ENCODE data around the gene SERBP1.

The SERBP1 gene

GRCh38 chr1:67372898-67373297 lies 57.3 kb downstream of the SERBP1 start:
- ATAC-seq: no peak

GRCh38 chr1:67372136-67372535 lies 58.1 kb downstream of the SERBP1 start:
- peak; percentile 47 for ATAC-seq
- TF ChIP-seq OSR1 (CRISPR knock-in tag; IDR thresholded peaks at IDR 0.05) (no peak), CSRNP3 (CRISPR knock-in tag; IDR thresholded peaks at IDR 0.05) (no peak), RARB (CRISPR knock-in tag; IDR thresholded peaks at IDR 0.05) (no peak), TCF4 (CRISPR knock-in tag; IDR thresholded peaks at IDR 0.05; ENCODE audit: borderline replicate concordance) (no peak)

More at GRCh38 chr1:67372898-67373297, 57.3 kb downstream of the SERBP1 start:
- TF ChIP-seq, protein P1, sequence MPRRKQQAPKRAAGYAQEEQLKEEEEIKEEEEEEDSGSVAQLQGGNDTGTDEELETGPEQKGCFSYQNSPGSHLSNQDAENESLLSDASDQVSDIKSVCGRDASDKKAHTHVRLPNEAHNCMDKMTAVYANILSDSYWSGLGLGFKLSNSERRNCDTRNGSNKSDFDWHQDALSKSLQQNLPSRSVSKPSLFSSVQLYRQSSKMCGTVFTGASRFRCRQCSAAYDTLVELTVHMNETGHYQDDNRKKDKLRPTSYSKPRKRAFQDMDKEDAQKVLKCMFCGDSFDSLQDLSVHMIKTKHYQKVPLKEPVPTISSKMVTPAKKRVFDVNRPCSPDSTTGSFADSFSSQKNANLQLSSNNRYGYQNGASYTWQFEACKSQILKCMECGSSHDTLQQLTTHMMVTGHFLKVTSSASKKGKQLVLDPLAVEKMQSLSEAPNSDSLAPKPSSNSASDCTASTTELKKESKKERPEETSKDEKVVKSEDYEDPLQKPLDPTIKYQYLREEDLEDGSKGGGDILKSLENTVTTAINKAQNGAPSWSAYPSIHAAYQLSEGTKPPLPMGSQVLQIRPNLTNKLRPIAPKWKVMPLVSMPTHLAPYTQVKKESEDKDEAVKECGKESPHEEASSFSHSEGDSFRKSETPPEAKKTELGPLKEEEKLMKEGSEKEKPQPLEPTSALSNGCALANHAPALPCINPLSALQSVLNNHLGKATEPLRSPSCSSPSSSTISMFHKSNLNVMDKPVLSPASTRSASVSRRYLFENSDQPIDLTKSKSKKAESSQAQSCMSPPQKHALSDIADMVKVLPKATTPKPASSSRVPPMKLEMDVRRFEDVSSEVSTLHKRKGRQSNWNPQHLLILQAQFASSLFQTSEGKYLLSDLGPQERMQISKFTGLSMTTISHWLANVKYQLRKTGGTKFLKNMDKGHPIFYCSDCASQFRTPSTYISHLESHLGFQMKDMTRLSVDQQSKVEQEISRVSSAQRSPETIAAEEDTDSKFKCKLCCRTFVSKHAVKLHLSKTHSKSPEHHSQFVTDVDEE (CRISPR knock-in tag; IDR thresholded peaks at IDR 0.05): no peak
- TF ChIP-seq CSRNP3 (CRISPR knock-in tag; IDR thresholded peaks at IDR 0.05) (no peak), TOX (CRISPR knock-in tag; IDR thresholded peaks at IDR 0.05; ENCODE audit: borderline replicate concordance) (no peak), ISL1 (CRISPR knock-in tag; IDR thresholded peaks at IDR 0.05) (no peak), ZFP30 (CRISPR knock-in tag; IDR thresholded peaks at IDR 0.05) (no peak)

- ATAC-seq: peak; percentile 57; the same call in 2 of the 3 replicates
- TF ChIP-seq PPARA (CRISPR knock-in tag; IDR thresholded peaks at IDR 0.05; ENCODE audit: borderline replicate concordance) (no peak), ESRRG (CRISPR knock-in tag; IDR thresholded peaks at IDR 0.05) (no peak), ARNTL (CRISPR knock-in tag; IDR thresholded peaks at IDR 0.05; ENCODE audit: borderline replicate concordance, low read depth) (no peak), OSR1 (CRISPR knock-in tag; IDR thresholded peaks at IDR 0.05) (no peak), SNAI2 (CRISPR knock-in tag; IDR thresholded peaks at IDR 0.05) (no peak), RARB (CRISPR knock-in tag; IDR thresholded peaks at IDR 0.05) (no peak), CSDC2 (CRISPR knock-in tag; IDR thresholded peaks at IDR 0.05) (no peak), ZFP30 (CRISPR knock-in tag; IDR thresholded peaks at IDR 0.05) (no peak), ISL1 (CRISPR knock-in tag; IDR thresholded peaks at IDR 0.05) (no peak), ZC3H10 (CRISPR knock-in tag; IDR thresholded peaks at IDR 0.05) (no peak), TCF4 (CRISPR knock-in tag; IDR thresholded peaks at IDR 0.05; ENCODE audit: borderline replicate concordance) (no peak)
- TF ChIP-seq, protein P2, sequence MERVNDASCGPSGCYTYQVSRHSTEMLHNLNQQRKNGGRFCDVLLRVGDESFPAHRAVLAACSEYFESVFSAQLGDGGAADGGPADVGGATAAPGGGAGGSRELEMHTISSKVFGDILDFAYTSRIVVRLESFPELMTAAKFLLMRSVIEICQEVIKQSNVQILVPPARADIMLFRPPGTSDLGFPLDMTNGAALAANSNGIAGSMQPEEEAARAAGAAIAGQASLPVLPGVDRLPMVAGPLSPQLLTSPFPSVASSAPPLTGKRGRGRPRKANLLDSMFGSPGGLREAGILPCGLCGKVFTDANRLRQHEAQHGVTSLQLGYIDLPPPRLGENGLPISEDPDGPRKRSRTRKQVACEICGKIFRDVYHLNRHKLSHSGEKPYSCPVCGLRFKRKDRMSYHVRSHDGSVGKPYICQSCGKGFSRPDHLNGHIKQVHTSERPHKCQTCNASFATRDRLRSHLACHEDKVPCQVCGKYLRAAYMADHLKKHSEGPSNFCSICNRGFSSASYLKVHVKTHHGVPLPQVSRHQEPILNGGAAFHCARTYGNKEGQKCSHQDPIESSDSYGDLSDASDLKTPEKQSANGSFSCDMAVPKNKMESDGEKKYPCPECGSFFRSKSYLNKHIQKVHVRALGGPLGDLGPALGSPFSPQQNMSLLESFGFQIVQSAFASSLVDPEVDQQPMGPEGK (CRISPR knock-in tag; IDR thresholded peaks at IDR 0.05; ENCODE audit: borderline replicate concordance): no peak
- TF ChIP-seq, protein P1 (CRISPR knock-in tag; IDR thresholded peaks at IDR 0.05): no peak
- TF ChIP-seq, protein P3, sequence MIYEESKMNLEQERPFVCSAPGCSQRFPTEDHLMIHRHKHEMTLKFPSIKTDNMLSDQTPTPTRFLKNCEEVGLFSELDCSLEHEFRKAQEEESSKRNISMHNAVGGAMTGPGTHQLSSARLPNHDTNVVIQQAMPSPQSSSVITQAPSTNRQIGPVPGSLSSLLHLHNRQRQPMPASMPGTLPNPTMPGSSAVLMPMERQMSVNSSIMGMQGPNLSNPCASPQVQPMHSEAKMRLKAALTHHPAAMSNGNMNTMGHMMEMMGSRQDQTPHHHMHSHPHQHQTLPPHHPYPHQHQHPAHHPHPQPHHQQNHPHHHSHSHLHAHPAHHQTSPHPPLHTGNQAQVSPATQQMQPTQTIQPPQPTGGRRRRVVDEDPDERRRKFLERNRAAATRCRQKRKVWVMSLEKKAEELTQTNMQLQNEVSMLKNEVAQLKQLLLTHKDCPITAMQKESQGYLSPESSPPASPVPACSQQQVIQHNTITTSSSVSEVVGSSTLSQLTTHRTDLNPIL (CRISPR knock-in tag; IDR thresholded peaks at IDR 0.05; ENCODE audit: low read depth): no peak
Observed at GRCh38 chr1:67371681-67372080, 58.5 kb downstream of the SERBP1 start.
